Activated CD4-positive, alpha-beta T cell treated with anti-CD3 and anti-CD28 coated beads for 24 hours (primary cell): Measurements from ENCODE around the gene NAV3.

Experiments used
- DNase-seq, 2 donors: peaks; one replicate each; pipeline ENCODE4 v3.0.0-alpha.2; 2020; ENCODE audit warnings: low read depth in 2 of 2

NAV3 gene

GRCh38 chr12:77979597-77980250, 149.0 kb downstream of the NAV3 start:
- no peak for DNase-seq

GRCh38 chr12:77980782-77981181, 150.1 kb downstream of the NAV3 start:
- DNase-seq, result no peak

GRCh38 chr12:77983859-77984258, 153.2 kb downstream of the NAV3 start:
- no peak for DNase-seq

GRCh38 chr12:77992760-77993159, 162.1 kb downstream of the NAV3 start:
- DNase-seq, result no peak

GRCh38 chr12:77993658-77994057, 163.0 kb downstream of the NAV3 start:
- no peak for DNase-seq

- DNase-seq, result no peak
Observed at GRCh38 chr12:77995436-77996167, 164.9 kb downstream of the NAV3 start.

- no peak for DNase-seq
Observed at GRCh38 chr12:77996670-77997069, 166.0 kb downstream of the NAV3 start.

GRCh38 chr12:77998236-77998786, 167.6 kb downstream of the NAV3 start:
- no peak for DNase-seq

GRCh38 chr12:77999074-77999715, 168.5 kb downstream of the NAV3 start:
- no peak for DNase-seq

GRCh38 chr12:78002878-78003277, 172.2 kb downstream of the NAV3 start:
- no peak for DNase-seq

- DNase-seq, result no peak
Observed at GRCh38 chr12:78004249-78005093, 173.8 kb downstream of the NAV3 start.

GRCh38 chr12:78005094-78005492, 174.4 kb downstream of the NAV3 start:
- DNase-seq, result no peak

- DNase-seq, result no peak
Observed at GRCh38 chr12:78007173-78007572, 176.5 kb downstream of the NAV3 start.

GRCh38 chr12:78009031-78009430, 178.3 kb downstream of the NAV3 start:
- DNase-seq, result no peak

GRCh38 chr12:78018171-78018910, 187.6 kb downstream of the NAV3 start:
- DNase-seq, result no peak

GRCh38 chr12:78018939-78019338, 188.2 kb downstream of the NAV3 start:
- DNase-seq, result no peak

- no peak for DNase-seq
Observed at GRCh38 chr12:78028426-78028825, 197.7 kb downstream of the NAV3 start.

- DNase-seq, result no peak
Observed at GRCh38 chr12:78034025-78034424, 203.3 kb downstream of the NAV3 start.

- DNase-seq, result no peak
Observed at GRCh38 chr12:78035901-78036606, 205.4 kb downstream of the NAV3 start.

- no peak for DNase-seq
Observed at GRCh38 chr12:78036874-78037273, 206.2 kb downstream of the NAV3 start.
